ENCODE results near the gene BDNF.
"Not testable (repeated sequence)": the region's sequence is repeated elsewhere in the genome, so short reads cannot be mapped to it uniquely, and the experiment has no call there.

Gene BDNF

GRCh38 chr11:27705873-27706820 is 5.9 kb upstream of the BDNF start:
- DNase-seq = no peak

- no peak for DNase-seq
These were observed 3.2 kb upstream of the BDNF start for GRCh38 chr11:27703481-27703880.

- DNase-seq = no peak
These were observed 2.6 kb upstream of the BDNF start for GRCh38 chr11:27702811-27703210.

- no peak for DNase-seq
These were observed 1.3 kb upstream of the BDNF start for GRCh38 chr11:27701355-27702105.

DNA sequence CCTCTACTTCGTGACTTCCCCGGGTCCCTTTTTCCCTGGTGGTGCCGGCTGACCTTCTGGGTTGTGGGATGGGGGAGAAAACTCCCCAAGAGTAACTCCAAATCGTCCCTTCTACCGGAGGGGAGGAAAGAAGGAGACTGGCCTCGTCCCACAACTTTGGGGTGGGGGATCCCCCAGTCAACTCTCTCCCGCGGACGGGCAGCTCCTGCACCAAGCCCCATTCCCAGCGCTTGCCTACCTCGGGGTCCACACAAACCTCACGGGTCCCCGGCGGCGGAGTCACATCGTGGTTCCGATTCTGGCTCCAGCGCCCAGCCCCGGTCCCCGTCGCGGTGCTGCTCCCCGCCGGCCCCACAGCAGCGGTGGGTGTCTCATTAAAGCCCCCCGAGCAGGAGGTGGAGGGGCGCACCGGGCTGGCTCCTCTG is 317 bp downstream of the BDNF start:
- DNase-seq = no peak

DNA sequence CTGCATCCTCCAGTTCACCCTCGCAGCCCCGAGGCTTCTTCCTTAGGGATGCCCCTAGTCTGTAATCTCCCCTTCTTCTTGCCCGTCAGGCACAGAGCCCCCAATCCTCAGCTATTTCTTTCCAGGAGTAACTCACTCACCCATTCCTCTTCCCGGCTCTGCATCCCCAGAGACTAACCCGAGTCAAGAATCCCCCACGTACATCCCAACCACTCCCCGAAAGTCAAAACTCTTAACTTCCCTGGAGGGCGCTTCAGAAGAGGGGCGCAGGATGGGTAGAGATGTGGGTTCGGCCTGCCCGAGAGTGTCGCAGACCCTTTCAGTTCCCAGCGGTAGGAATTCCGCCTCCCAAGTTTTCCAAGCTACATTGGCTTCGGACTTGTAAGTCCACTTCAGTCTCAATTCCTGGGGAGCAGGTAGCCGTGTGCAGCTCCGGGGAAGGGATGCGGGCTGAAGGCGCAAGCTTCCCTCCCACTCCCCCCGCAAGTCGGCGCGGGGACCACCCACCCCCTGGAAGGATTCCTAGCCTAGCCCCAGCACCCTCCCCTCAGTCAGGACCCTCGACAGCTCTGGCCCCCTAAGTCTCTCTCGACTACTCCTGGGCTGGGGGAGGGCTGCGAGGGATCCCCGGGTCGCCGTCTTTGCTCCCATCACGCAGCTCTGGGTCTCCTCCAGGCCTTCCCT is 871 bp downstream of the BDNF start:
- DNase-seq = no peak

GRCh38 chr11:27698872-27699241 is 1.4 kb downstream of the BDNF start:
- peak; percentile 40 for DNase-seq

GRCh38 chr11:27697679-27698275 is 2.5 kb downstream of the BDNF start:
- no peak for DNase-seq

DNA sequence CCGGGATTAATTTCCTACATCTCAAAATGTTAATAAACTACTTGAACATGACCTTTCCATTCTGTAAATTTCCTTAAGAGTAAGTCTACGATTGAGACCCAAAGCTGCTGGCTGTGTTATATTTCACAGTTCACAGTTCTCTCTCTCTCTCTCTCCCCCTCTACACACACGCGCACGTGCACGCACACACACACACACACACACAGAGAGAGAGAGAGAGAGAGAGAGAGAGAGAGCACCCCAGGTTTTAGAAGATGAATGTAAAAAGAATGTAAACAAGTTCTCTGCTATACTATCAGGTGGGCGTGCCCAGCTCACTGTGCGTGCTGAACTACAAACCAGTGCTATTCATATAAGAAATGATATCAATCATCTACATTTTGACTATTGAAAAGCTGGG is 3.3 kb downstream of the BDNF start:
- no peak for DNase-seq

DNA sequence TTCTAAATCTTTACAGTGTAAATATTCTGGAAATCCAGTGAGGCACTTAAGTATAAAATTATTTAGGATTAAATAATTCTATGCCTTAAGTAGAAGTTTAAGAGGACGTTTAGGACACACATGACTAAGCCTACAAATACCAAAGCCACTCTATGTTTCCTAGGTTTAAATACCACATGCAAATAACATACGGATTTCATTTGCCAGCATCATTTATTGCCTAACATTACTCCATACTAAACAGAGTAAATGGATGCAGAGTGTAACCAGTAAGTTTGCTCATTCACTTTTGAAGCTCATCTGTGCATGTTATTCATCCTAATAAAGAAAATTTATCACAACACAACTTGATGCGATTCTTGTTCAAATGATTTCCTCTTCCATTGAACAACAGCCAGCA is 4.1 kb downstream of the BDNF start:
- no peak for DNase-seq

- no peak for DNase-seq
These were observed 5.3 kb downstream of the BDNF start for GRCh38 chr11:27694992-27695391.

DNA sequence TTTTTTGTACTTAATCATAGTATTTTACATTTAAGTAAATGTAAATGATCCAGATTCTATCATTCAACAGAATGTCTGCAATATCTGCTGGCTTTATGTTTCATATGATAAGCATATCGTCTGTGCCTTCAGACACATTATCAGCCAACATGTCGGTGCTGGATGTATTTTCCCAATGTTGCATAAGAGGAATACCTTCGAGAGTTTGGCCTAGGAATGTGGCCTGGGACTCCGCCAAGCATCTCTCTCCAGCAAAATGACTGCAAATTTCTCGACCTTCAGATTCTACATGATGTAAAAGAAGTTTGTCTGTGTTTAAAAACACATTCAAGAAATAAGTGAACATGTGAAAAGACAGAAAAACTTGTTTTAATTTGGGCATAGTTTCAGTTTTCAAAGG is 6.9 kb downstream of the BDNF start:
- no peak for DNase-seq

DNA sequence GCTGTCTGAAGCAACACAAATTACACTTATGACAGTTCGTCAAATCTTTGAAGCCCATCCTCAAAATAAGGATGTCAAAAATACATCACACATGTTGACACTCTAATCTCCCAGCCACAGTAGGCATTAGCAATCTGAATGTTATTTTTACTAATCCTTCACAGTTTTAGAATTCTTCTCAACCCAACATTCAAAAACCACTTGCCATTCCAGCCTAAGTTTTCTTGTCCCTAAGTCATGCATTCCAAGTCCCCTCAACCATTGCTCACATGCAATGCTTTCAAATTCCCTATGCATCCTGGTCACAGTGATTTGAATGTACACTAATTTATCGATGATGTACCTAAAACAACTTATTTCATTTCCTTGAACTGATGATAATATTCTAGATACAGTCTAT is 7.5 kb downstream of the BDNF start:
- DNase-seq = no peak

GRCh38 chr11:27688076-27688475 is 12.2 kb downstream of the BDNF start:
- DNase-seq = no peak

DNA sequence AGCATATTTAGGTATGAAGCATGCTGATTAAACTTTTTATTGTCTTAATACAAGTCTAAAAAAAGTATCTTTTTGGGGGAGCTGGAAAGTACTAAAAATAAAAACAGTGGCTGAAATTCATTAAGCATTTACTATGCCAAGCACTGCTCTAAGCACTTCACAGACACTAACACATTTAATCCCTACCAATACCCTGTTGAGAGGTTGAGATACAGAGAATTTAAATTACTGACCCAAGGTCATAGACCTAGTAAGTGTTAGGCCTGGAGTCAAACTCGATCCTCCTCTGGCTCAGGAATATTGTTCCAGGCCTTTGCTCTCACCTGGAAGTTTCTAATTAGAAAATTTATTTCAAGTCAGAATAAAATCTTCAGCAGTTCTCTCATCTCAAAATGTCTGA is 18.6 kb downstream of the BDNF start:
- DNase-seq = no peak

DNA sequence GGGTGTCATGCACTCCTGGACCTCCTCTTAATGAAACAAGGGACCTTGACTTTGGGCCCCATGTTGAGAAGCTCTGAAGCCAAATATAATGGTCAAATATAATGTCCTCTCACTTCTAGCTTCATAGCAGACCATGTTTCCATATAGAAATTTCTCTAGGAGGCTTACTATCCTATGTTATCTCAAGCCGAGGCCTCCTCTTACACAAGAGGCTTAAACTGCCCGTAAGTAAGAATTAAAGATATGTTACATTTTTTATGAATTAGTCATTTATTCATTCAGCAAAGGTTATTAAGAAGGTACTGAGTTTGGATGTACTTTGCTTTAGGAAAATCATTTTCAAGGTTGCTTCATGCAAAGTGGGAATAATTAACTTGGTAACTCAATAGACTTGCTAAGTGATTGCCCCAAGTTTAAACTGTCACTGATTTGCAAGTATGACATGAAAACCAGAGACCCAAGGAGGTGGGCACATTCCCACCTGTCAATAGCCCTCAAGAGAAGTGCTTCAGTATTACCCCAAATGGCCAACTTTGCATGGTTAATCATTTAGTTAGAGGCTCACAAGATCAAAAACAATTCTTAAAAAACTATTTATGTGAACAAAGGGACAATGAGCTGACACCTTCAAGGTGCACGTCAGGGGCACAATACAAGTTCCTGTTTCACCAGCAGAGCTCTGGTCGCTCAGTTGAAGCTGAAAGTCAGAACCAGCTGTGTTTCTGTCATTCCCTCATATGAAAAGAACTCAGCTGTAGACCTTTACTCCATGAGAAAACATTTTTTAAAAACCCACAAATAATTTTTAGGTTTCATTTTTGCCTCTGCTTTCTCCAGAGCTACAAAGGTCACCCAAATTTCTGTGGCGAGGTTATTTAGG is 20.9 kb downstream of the BDNF start:
- no peak for DNase-seq

DNA sequence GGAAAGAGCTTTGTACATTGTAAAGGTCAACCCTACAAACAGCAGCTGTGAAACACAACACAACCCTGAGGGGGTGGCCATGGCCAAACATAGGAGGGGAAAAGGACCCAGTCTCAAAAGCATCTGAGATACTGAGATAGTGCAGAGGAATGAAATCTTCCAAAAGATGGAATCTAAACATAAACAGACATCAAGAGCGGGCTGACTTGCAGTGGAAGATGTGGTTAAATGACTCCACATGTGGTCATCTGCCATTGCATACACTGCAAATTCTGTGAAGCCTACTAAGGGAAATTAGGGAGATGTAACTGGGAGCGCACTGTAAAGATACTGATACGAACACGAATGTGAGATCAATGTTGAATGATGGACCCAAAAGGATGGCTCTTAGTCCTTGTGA is 22.0 kb downstream of the BDNF start:
- no peak for DNase-seq

DNA sequence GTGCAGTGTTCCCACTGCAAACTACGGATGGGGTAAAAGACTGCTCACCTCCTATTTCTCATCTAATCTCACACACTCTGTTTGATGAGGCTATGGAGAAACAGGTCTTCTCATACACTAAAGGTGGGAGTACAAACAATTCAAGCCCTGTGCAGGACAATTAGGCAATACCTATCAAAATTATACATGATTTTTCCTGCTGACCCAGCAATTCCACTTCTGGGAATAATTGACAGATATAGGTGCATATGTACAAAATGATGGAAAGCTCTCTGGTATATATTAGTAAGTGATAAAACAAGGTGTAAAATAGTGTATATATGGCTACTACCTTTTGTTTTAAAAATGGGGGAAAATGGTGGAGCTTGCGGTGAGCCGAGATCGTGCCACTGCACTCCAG is 23.1 kb downstream of the BDNF start:
- no peak for DNase-seq

- no peak for DNase-seq
These were observed 26.1 kb downstream of the BDNF start for GRCh38 chr11:27673979-27674663.

GRCh38 chr11:27672836-27673464 is 27.3 kb downstream of the BDNF start:
- no peak for DNase-seq

- not testable (repeated sequence) for DNase-seq
These were observed 34.6 kb downstream of the BDNF start for GRCh38 chr11:27665508-27666101.

Data from activated CD4-positive, alpha-beta T cell treated with anti-CD3 and anti-CD28 coated beads, Interleukin-2, amount 50 U/mL, for 1 hour (primary cell).